OCI-LY3 (cell line): ENCODE data around the gene TRAF3.

Experiments
- EZH2phosphoT487 ChIP-seq: fragments of 200-600 bp; shearing (Covaris generic); IDR thresholded peaks from 2 replicates; pipeline ENCODE4 v1.6.1; 2018; ENCODE audit warnings: antibody characterized with exemption, mixed run types, low read depth
- TF ChIP-seq, protein P1 (sequence below): fragments of 200-600, 300-600 bp; sonication (generic); IDR thresholded peaks from 2 replicates; pipeline ENCODE4 v1.5.1; 2014; ENCODE audit warnings: antibody characterized with exemption, low read length, low read depth

DNA sequence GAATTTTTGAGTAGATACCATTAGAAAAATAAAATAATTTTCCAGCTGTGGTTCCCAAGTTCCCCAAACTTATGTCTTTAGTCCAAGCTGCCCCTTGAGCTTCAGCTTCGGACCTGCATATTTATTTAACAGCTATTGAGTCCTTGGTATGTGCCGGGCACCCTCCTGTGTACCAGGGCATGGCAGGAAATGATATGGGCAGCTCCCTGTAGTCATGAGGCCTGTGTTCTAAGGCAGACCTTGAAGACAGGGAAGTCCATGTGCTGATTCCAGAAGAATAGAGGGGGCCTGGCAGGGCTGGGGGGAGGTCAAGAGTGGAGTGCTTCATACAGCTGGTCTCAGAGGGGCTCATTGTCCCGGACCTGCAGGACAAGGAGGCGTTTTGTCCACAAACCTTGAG is 29.2 kb downstream of the TRAF3 start:
- TF ChIP-seq, protein P1, sequence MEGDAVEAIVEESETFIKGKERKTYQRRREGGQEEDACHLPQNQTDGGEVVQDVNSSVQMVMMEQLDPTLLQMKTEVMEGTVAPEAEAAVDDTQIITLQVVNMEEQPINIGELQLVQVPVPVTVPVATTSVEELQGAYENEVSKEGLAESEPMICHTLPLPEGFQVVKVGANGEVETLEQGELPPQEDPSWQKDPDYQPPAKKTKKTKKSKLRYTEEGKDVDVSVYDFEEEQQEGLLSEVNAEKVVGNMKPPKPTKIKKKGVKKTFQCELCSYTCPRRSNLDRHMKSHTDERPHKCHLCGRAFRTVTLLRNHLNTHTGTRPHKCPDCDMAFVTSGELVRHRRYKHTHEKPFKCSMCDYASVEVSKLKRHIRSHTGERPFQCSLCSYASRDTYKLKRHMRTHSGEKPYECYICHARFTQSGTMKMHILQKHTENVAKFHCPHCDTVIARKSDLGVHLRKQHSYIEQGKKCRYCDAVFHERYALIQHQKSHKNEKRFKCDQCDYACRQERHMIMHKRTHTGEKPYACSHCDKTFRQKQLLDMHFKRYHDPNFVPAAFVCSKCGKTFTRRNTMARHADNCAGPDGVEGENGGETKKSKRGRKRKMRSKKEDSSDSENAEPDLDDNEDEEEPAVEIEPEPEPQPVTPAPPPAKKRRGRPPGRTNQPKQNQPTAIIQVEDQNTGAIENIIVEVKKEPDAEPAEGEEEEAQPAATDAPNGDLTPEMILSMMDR = no peak
- TF ChIP-seq EZH2phosphoT487 = no peak
